H9 (cell line): ENCODE results near the gene UNC119. TPM values are rescaled to one million over a fixed set of nuclear protein-coding genes. Genes with fewer than 3 reads are reported as not detected.

Experiments used
- DNase-seq: peaks from one replicate; pipeline ENCODE4 v3.0.0-alpha.2; 2017
- H2AFZ ChIP-seq: one replicate; pipeline ENCODE4 v1.6.1; 2013; ENCODE audit warnings: mild to moderate bottlenecking, low read length, control low read depth, moderate library complexity
- H2AK5ac ChIP-seq: 2 replicates; pipeline ENCODE4 v1.6.1; 2013; ENCODE audit warnings: low read length, control low read depth, mixed read lengths; ENCODE audit not compliant: insufficient read length
- H2BK120ac ChIP-seq: one replicate; pipeline ENCODE4 v1.6.1; 2013; ENCODE audit warnings: low read depth, mild to moderate bottlenecking, low read length, control low read depth, inconsistent platforms; ENCODE audit not compliant: poor library complexity, severe bottlenecking
- H2BK12ac ChIP-seq: 2 replicates; pipeline ENCODE4 v1.6.1; 2013; ENCODE audit warnings: low read length, control low read depth, mixed read lengths, low read depth; ENCODE audit not compliant: insufficient read length
- H2BK15ac ChIP-seq: 2 replicates; pipeline ENCODE4 v1.6.1; 2013; ENCODE audit warnings: low read depth, low read length, control low read depth
- H2BK20ac ChIP-seq: one replicate; pipeline ENCODE4 v1.6.1; 2013; ENCODE audit warnings: low read depth, mild to moderate bottlenecking, low read length, control low read depth, inconsistent platforms; ENCODE audit not compliant: poor library complexity, severe bottlenecking
- H2BK5ac ChIP-seq: 2 replicates; pipeline ENCODE4 v1.6.1; 2013; ENCODE audit warnings: low read length, control low read depth, mixed read lengths; ENCODE audit not compliant: insufficient read length
- H3K14ac ChIP-seq: 2 replicates; pipeline ENCODE4 v1.6.1; 2013; ENCODE audit warnings: low read length, control low read depth; ENCODE audit not compliant: insufficient read depth
- H3K18ac ChIP-seq: 2 replicates; pipeline ENCODE4 v1.6.1; 2013; ENCODE audit warnings: low read depth, mild to moderate bottlenecking, mixed read lengths, low read length, control low read depth; ENCODE audit not compliant: insufficient read length
- H3K23ac ChIP-seq: 2 replicates; pipeline ENCODE4 v1.6.1; 2013; ENCODE audit warnings: low read length, control low read depth, mixed read lengths, low read depth; ENCODE audit not compliant: insufficient read length
- H3K23me2 ChIP-seq: 2 replicates; pipeline ENCODE4 v1.6.1; 2013; ENCODE audit warnings: low read depth, mild to moderate bottlenecking, mixed read lengths, low read length, control low read depth; ENCODE audit not compliant: insufficient read length, poor library complexity, severe bottlenecking
- H3K27ac ChIP-seq: 2 replicates; pipeline ENCODE4 v1.5.1; 2013; ENCODE audit warnings: low read length, control low read depth, mixed read lengths, low read depth; ENCODE audit not compliant: insufficient read length
- H3K27me3 ChIP-seq: 2 replicates; pipeline ENCODE4 v1.6.1; 2013; ENCODE audit warnings: low read length, control low read depth, inconsistent platforms; ENCODE audit not compliant: insufficient read depth
- H3K4ac ChIP-seq: 2 replicates; pipeline ENCODE4 v1.6.1; 2013; ENCODE audit warnings: low read depth, mild to moderate bottlenecking, control low read depth, inconsistent platforms, low read length, moderate library complexity
- H3K4me1 ChIP-seq: 2 replicates; pipeline ENCODE4 v1.6.1; 2013; ENCODE audit warnings: low read length, control low read depth, inconsistent platforms; ENCODE audit not compliant: insufficient read depth
- H3K4me2 ChIP-seq: 2 replicates; pipeline ENCODE4 v1.6.1; 2013; ENCODE audit warnings: low read length, control low read depth, mixed read lengths; ENCODE audit not compliant: insufficient read length, insufficient read depth
- H3K56ac ChIP-seq: 2 replicates; pipeline ENCODE4 v1.6.1; 2013; ENCODE audit warnings: low read depth, mild to moderate bottlenecking, mixed read lengths, low read length, control low read depth; ENCODE audit not compliant: insufficient read length
- H3K79me1 ChIP-seq: 2 replicates; pipeline ENCODE4 v1.6.1; 2013; ENCODE audit warnings: low read depth, mild to moderate bottlenecking, moderate library complexity, low read length, control low read depth, inconsistent platforms; ENCODE audit not compliant: insufficient read depth, poor library complexity, severe bottlenecking
- H3K79me2 ChIP-seq: 2 replicates; pipeline ENCODE4 v1.6.1; 2013; ENCODE audit warnings: low read length, control low read depth, inconsistent platforms; ENCODE audit not compliant: insufficient read depth
- H3K9ac ChIP-seq: 2 replicates; pipeline ENCODE4 v1.6.1; 2013; ENCODE audit warnings: low read length, control low read depth, mixed read lengths; ENCODE audit not compliant: insufficient read length; ENCODE audit errors: extremely low read depth
- H3K9me3 ChIP-seq: one replicate; pipeline ENCODE4 v1.6.1; 2013; ENCODE audit warnings: low read depth, low read length, inconsistent platforms; ENCODE audit not compliant: control insufficient read depth
- H3T11ph ChIP-seq: one replicate; pipeline ENCODE4 v1.6.1; 2013; ENCODE audit warnings: mild to moderate bottlenecking, low read length, control low read depth, inconsistent platforms
- H4K20me1 ChIP-seq: one replicate; pipeline ENCODE4 v1.6.1; 2013; ENCODE audit not compliant: control insufficient read depth, insufficient read length, insufficient read depth
- H4K5ac ChIP-seq: 2 replicates; pipeline ENCODE4 v1.6.1; 2013; ENCODE audit warnings: low read depth, mild to moderate bottlenecking, mixed read lengths, low read length, control low read depth; ENCODE audit not compliant: insufficient read length
- H4K8ac ChIP-seq: replicated peaks from 2 replicates; pipeline ENCODE4 v1.6.1; 2013; ENCODE audit warnings: low read length, control low read depth, mixed read lengths, low read depth; ENCODE audit not compliant: insufficient read length
- H4K91ac ChIP-seq: 2 replicates; pipeline ENCODE4 v1.6.1; 2013; ENCODE audit warnings: low read depth, mild to moderate bottlenecking, moderate library complexity, mixed read lengths, low read length, control low read depth; ENCODE audit not compliant: insufficient read length
- H3K27ac Mint-ChIP-seq, 3 experiments: 2 replicates in 2 of 3; 3 replicates in 1 of 3; pipeline ENCODE4 v1.8.0; 2020 to 2021; ENCODE audit warnings: mixed read lengths in 3 of 3, mild to moderate bottlenecking in 1 of 3, moderate library complexity in 1 of 3
- H3K27me3 Mint-ChIP-seq: 2 replicates; pipeline ENCODE4 v1.8.0; 2021; ENCODE audit warnings: low read depth, mild to moderate bottlenecking, moderate library complexity, mixed read lengths
- H3K36me3 Mint-ChIP-seq, 3 experiments: 2 replicates in 2 of 3; 3 replicates in 1 of 3; pipeline ENCODE4 v1.8.0; 2020 to 2021; ENCODE audit warnings: low read depth in 3 of 3, mixed read lengths in 3 of 3; ENCODE audit not compliant: insufficient read depth in 1 of 3
- H3K4me1 Mint-ChIP-seq, 2 experiments: 2 replicates each; pipeline ENCODE4 v1.8.0; 2020; ENCODE audit warnings: mixed read lengths in 2 of 2
- H3K4me3 Mint-ChIP-seq, 2 experiments: 2 replicates in 1 of 2; 3 replicates in 1 of 2; pipeline ENCODE4 v1.8.0; 2020 to 2021; ENCODE audit warnings: mild to moderate bottlenecking in 2 of 2, mixed read lengths in 2 of 2, moderate library complexity in 1 of 2
- H3K9me3 Mint-ChIP-seq, 2 experiments: 2 replicates in 1 of 2; 3 replicates in 1 of 2; pipeline ENCODE4 v1.8.0; 2020; ENCODE audit warnings: mild to moderate bottlenecking in 2 of 2, mixed read lengths in 2 of 2, moderate library complexity in 1 of 2
- CTCF ChIP-seq: fragments of 200-600 bp; sonication (generic); conservative IDR thresholded peaks from 3 replicates; pipeline ENCODE4 v1.8.0; 2021; ENCODE audit warnings: antibody characterized with exemption, mild to moderate bottlenecking
- WGBS: extraction: QIAGEN DNeasy Blood & Tissue Kit; methylation state at CpG from one replicate; pipeline ENCODE4 v1.1.7; 2013; ENCODE audit warnings: missing lambda C conversion rate, low lambda C conversion rate, mixed read lengths; ENCODE audit not compliant: insufficient read length; ENCODE audit errors: extremely low coverage; 5-methylcytosine and 5-hydroxymethylcytosine counted together
- total RNA-seq: library from RNA; stranded (reverse); gene quantifications from 2 replicates; pipeline ENCODE4 v1.2.1, GENCODE V29; 2021

UNC119 gene
- total RNA-seq, 1 experiment from 2014 or later, result 36.9 TPM

- Histone ChIP-seq H2BK12ac (no peak overlapping the region), H4K91ac (no peak overlapping the region), H3K4me2 (no peak overlapping the region), H3K14ac (no peak overlapping the region), H3K23me2 (no peaks in the 10 kb centered on the region), H2BK5ac (no peak overlapping the region), H3K9ac (no peak overlapping the region), H3T11ph (no peak overlapping the region), H3K9me3 (no peaks in the 10 kb centered on the region), H2BK15ac (no peak overlapping the region), H4K8ac (no peak overlapping the region), H3K18ac (no peak overlapping the region), H3K56ac (no peak overlapping the region), H3K79me1 (no peaks in the 10 kb centered on the region), H2BK120ac (no peak overlapping the region), H3K23ac (no peak overlapping the region), H4K20me1 (no peaks in the 10 kb centered on the region), H4K5ac (no peak overlapping the region), H2BK20ac (no peak overlapping the region), H2AFZ (no peak overlapping the region), H3K27ac (no peak overlapping the region), H3K4ac (no peak overlapping the region), H3K27me3 (no peaks in the 10 kb centered on the region), H3K4me1 (no peaks in the 10 kb centered on the region), H2AK5ac (no peak overlapping the region), H3K79me2 (no peaks in the 10 kb centered on the region)
- H3K36me3 Mint-ChIP-seq, result no peaks in the 10 kb centered on the region
- TF ChIP-seq CTCF, result no peak
- DNase-seq, result no peak
- H3K9me3 Mint-ChIP-seq, result no peaks in the 10 kb centered on the region
- no peak overlapping the region for H3K4me3 Mint-ChIP-seq
- H3K27ac Mint-ChIP-seq, result no peak overlapping the region; a peak in 1 of 7 replicates
- peaks cover 12% of the 10 kb centered on the region for H3K27me3 Mint-ChIP-seq
- peaks cover 0 to 21% of the 10 kb centered on the region in 2 experiments; a peak in 2 of 4 replicates for H3K4me1 Mint-ChIP-seq
- WGBS, result no CpG with 5 or more reads among the region's 11 CpGs
Measured at GRCh38 chr17:28534740-28535375, 17.6 kb downstream of the UNC119 start.
